PC-9 (cell line): ENCODE data around the gene P2RX5. TPM values are rescaled to one million over a fixed set of nuclear protein-coding genes. Genes with fewer than 3 reads are reported as not detected.

Experiments
- BruUV-seq: library from RNA; stranded (reverse); fragments of 400-500 nt; replicated peaks from 2 replicates; lab custom pipeline; 2021; lab: Mats Ljungman, UMichigan
- CTCF ChIA-PET: fragments of 300-600 bp; sonication (Branson Sonifier 250); formaldehyde crosslinking; loops from one replicate; lab custom pipeline; 2022; ENCODE audit warnings: antibody characterized with exemption; lab: Charles Lee
- POLR2A ChIA-PET: fragments of 300-600 bp; sonication (Branson Sonifier 250); formaldehyde crosslinking; loops from one replicate; lab custom pipeline; 2022; ENCODE audit warnings: antibody characterized with exemption; ENCODE audit not compliant: unreplicated experiment; lab: Charles Lee
- DNase-seq, 2 experiments: peaks; one replicate each; pipeline versions ENCODE4 v3.0.0 to v3.0.0-alpha.2; 2015 to 2022; ENCODE audit warnings: mixed read lengths in 1 of 2
- H2AFZ ChIP-seq: fragments of 200-600 bp; sonication (generic); 2 replicates; pipeline ENCODE4 v1.8.1; 2017; ENCODE audit warnings: antibody characterized with exemption
- H3F3A ChIP-seq: fragments of 200-600 bp; sonication (generic); 2 replicates; pipeline ENCODE4 v1.8.1; 2017; ENCODE audit warnings: antibody characterized with exemption, mild to moderate bottlenecking, low read depth; ENCODE audit not compliant: insufficient read depth
- H3K27ac ChIP-seq: fragments of 200-600 bp; sonication (generic); 2 replicates; pipeline ENCODE4 v1.6.1; 2016; ENCODE audit warnings: mixed run types
- H3K27me3 ChIP-seq: fragments of 200-600 bp; sonication (generic); 2 replicates; pipeline ENCODE4 v1.6.1; 2016; ENCODE audit warnings: low read depth, mixed run types; ENCODE audit not compliant: insufficient read depth
- H3K36me3 ChIP-seq: fragments of 200-600 bp; sonication (generic); 2 replicates; pipeline ENCODE4 v1.6.1; 2016; ENCODE audit warnings: low read depth, mixed run types
- H3K4me1 ChIP-seq: fragments of 200-600 bp; sonication (generic); replicated peaks from 2 replicates; pipeline ENCODE4 v1.6.1; 2016; ENCODE audit warnings: mixed run types; ENCODE audit not compliant: insufficient read depth
- H3K4me2 ChIP-seq: fragments of 200-600 bp; sonication (generic); 2 replicates; pipeline ENCODE4 v1.6.1; 2017; ENCODE audit warnings: mixed run types
- H3K4me3 ChIP-seq: fragments of 200-600 bp; sonication (generic); 2 replicates; pipeline ENCODE4 v1.6.1; 2016; ENCODE audit warnings: mixed run types
- H3K79me2 ChIP-seq: fragments of 200-600 bp; sonication (generic); 2 replicates; pipeline ENCODE4 v1.6.1; 2017; ENCODE audit warnings: low read depth, mixed run types
- H3K9me2 ChIP-seq: fragments of 200-600 bp; sonication (generic); 2 replicates; pipeline ENCODE4 v1.8.1; 2017; ENCODE audit warnings: mild to moderate bottlenecking; ENCODE audit not compliant: insufficient read depth
- H3K9me3 ChIP-seq: fragments of 200-600 bp; sonication (generic); 2 replicates; pipeline ENCODE4 v1.8.1; 2016; ENCODE audit warnings: low read depth; ENCODE audit not compliant: insufficient read depth
- H4K20me1 ChIP-seq: fragments of 200-600 bp; sonication (generic); 2 replicates; pipeline ENCODE4 v1.8.1; 2017; ENCODE audit not compliant: insufficient read depth
- EZH2 ChIP-seq: fragments of 200-600 bp; sonication (generic); IDR thresholded peaks from 2 replicates; pipeline ENCODE4 v1.8.0; 2017; ENCODE audit warnings: antibody characterized with exemption, low read depth
- intact Hi-C: fragments of 100-400 bp; cut with micrococcal nuclease; formaldehyde crosslinking; loops from one replicate; pipeline ENCODE4 v1.10.0; 2022; ENCODE audit not compliant: unreplicated experiment
- total RNA-seq: library from RNA; stranded (reverse); gene quantifications from 2 replicates; pipeline ENCODE4 v1.2.3, GENCODE V29; 2021
- TF ChIP-seq, protein P1 (sequence below): fragments of 200-600 bp; sonication (generic); conservative IDR thresholded peaks from 2 replicates; pipeline ENCODE4 v1.6.1; 2017; ENCODE audit warnings: mixed run types, antibody characterized with exemption, mild to moderate bottlenecking, moderate library complexity

P2RX5 gene
- total RNA-seq, 1 experiment from 2014 or later: 18.3 TPM

DNA sequence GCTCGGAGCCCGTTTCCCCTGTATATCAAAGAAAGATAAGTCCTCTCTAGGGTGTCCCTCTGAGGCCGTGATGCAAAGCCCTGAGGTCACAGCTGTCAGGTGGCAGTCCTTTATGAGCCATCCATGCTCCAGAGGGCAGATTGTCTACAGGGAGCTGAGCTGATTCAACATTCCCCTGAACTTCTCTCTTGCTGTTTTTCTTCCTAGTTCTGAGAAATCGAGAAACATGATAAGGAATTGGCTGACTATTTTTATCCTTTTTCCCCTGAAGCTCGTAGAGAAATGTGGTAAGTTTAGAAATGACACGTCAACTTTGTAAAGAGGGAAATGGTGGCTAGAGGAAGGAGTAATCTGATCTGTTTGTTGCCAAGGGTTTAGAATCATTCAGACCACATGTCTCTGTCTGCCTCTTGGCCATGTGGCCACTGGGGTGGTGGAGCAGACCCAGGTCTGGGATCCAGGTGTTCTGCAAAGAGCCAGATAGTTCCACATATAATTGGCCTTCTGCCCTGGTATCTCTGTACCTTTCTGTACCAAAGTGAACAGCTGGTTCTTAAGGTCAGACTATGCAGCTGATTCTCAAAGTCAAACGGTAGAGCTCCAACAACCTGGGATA lies 55.9 kb downstream of the P2RX5 start:
- Histone ChIP-seq H3K4me3 (no peak overlapping the region), H3F3A (peaks cover 19% of the 10 kb centered on the region), H3K9me3 (no peaks in the 10 kb centered on the region), H4K20me1 (no peaks in the 10 kb centered on the region), H3K27me3 (no peaks in the 10 kb centered on the region), H3K9me2 (no peaks in the 10 kb centered on the region), H3K27ac (no peak overlapping the region), H3K4me2 (no peak overlapping the region), H2AFZ (no peak overlapping the region), H3K4me1 (0 out of 2 replicates have a peak, but pooled peaks cover 6% of the 10 kb centered on the region), H3K79me2 (peaks cover 5% of the 10 kb centered on the region; the same call in 1 of the 2 replicates), H3K36me3 (no peaks in the 10 kb centered on the region)
- CTCF ChIA-PET: no interaction called here
- no peak for DNase-seq
- TF ChIP-seq, protein P1, sequence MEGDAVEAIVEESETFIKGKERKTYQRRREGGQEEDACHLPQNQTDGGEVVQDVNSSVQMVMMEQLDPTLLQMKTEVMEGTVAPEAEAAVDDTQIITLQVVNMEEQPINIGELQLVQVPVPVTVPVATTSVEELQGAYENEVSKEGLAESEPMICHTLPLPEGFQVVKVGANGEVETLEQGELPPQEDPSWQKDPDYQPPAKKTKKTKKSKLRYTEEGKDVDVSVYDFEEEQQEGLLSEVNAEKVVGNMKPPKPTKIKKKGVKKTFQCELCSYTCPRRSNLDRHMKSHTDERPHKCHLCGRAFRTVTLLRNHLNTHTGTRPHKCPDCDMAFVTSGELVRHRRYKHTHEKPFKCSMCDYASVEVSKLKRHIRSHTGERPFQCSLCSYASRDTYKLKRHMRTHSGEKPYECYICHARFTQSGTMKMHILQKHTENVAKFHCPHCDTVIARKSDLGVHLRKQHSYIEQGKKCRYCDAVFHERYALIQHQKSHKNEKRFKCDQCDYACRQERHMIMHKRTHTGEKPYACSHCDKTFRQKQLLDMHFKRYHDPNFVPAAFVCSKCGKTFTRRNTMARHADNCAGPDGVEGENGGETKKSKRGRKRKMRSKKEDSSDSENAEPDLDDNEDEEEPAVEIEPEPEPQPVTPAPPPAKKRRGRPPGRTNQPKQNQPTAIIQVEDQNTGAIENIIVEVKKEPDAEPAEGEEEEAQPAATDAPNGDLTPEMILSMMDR: no peak
- no peak for TF ChIP-seq EZH2
- intact Hi-C loops: loop anchor here (5.0 kb wide), 2 partner anchors 593 to 928 kb away; partner anchors contain the start of gene CLUH
- no TSS peak for BruUV-seq
- POLR2A ChIA-PET: no interaction called here

DNA sequence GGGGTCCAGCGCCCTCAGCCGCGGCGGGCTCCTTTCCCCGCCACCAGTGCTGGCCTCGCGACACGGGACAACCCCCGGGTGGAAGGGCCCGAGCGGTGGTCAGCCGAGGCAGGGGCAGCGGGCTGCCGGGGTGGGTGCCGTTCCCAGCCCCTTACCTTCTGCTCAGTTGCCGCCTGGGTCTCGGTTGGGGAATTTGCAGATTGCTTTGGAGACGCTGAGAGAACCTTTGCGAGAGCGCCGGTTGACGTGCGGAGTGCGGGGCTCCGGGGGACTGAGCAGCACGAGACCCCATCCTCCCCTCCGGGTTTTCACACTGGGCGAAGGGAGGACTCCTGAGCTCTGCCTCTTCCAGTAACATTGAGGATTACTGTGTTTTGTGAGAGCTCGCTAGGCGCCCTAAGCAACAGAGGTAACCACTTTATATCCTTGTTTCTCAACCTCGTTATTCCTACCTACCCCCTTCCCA lies 59.0 kb downstream of the P2RX5 start:
- H3K79me2 ChIP-seq: peaks cover 32% of the 10 kb centered on the region
- no TSS peak for BruUV-seq
- H3K4me2 ChIP-seq: peak overlapping the region; percentile 97
- ChIA-PET CTCF (no interaction called here), POLR2A (interaction anchor here (0.6 to 1.6 kb wide), 6 partner anchors 31 to 563 kb away, joined by 5 to 26 read pairs (median 6); partner anchors contain the start of genes EMC6, NCBP3 and TAX1BP3)
- peaks cover 22% of the 10 kb centered on the region for H3F3A ChIP-seq
- intact Hi-C loops: loop anchor here (1.0 to 5.0 kb wide), 3 partner anchors 31 to 925 kb away; partner anchors contain the start of genes CLUH, EMC6 and TAX1BP3
- H3K36me3 ChIP-seq: no peaks in the 10 kb centered on the region
- H3K9me2 ChIP-seq: no peaks in the 10 kb centered on the region
- peaks cover 15% of the 10 kb centered on the region; the same call in 1 of the 2 replicates for H3K4me1 ChIP-seq
- 0 out of 2 replicates have a peak overlapping the region, but pooled peaks have one; percentile 64 for H3K27ac ChIP-seq
- no peaks in the 10 kb centered on the region for H3K27me3 ChIP-seq
- TF ChIP-seq, protein P1: no peak
- no peak for TF ChIP-seq EZH2
- peaks cover 3% of the 10 kb centered on the region; the same call in 1 of the 2 replicates for H4K20me1 ChIP-seq
- H3K4me3 ChIP-seq: peak overlapping the region; percentile 67
- no peaks in the 10 kb centered on the region for H3K9me3 ChIP-seq
- peak overlapping the region; percentile 87 for H2AFZ ChIP-seq
- no peak for DNase-seq

DNA sequence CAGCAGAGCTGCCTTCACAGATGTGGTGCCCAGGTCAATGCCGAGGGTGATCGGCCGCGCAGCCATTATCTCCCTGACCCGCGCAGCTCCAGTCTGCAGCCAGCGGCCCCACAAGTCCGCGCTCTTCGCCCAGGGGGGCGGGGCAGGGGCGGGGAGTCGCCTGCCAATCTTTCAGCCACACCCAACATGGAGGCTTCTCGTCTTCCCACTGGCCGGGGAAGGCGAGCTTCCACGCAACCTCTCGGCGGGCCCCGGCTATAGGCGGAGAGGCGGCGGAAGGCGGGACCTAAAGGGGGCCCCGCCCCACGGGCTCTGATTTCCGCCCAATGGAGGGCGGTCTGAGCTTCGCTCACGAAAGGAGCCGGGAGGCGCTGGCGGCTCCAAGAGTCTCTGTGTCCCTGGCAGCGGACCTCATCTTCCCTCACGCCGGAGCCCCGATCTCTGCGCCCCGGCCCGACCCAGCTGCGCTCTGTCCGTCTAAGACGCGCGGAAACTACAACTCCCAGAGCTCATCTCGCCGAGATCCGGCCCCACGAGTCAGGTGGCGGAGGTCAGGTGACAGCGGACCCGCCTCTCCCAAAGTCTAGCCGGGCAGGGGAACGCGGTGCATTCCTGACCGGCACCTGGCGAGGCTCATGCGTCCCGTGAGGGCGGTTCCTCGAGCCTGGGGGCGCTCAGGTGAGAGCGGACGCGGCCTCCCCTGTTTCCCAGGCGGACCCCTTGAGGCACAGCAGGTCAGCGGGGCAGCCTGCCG lies 59.6 kb downstream of the P2RX5 start, which contains the start of the genes CTNS and SHPK:
Gene CTNS (plus strand): TSS at position 607 of the 754 bp plus-strand sequence. CDS start 3,447 bp downstream, outside the sequence.
Gene SHPK (minus strand): TSS at position 97 of the 754 bp plus-strand sequence. CDS start 31 bp downstream, at position 66.
- TF ChIP-seq, protein P1: no peak
- no peak for TF ChIP-seq EZH2
- peak within 1 kb of the TSS; percentile 64 for H3K27ac ChIP-seq
- no peaks in the 10 kb centered on the region for H3K36me3 ChIP-seq
- no peaks in the 10 kb centered on the region for H3K9me2 ChIP-seq
- peaks cover 3% of the 10 kb centered on the region; the same call in 1 of the 2 replicates for H4K20me1 ChIP-seq
- peak within 1 kb of the TSS; percentile 97 for H3K4me2 ChIP-seq
- H2AFZ ChIP-seq: peak within 1 kb of the TSS; percentile 87
- peaks cover 22% of the 10 kb centered on the region for H3F3A ChIP-seq
- peak within 1 kb of the TSS; percentile 67 for H3K4me3 ChIP-seq
- intact Hi-C loops: loop anchor here (1.0 to 5.0 kb wide), 3 partner anchors 32 to 924 kb away; partner anchors contain the start of genes CLUH, EMC6 and TAX1BP3
- H3K79me2 ChIP-seq: peaks cover 34% of the 10 kb centered on the region
- DNase-seq: peak; percentile 93 to 99
- no TSS peak for BruUV-seq
- peaks cover 15% of the 10 kb centered on the region; the same call in 1 of the 2 replicates for H3K4me1 ChIP-seq
- ChIA-PET POLR2A (interaction anchor here (0.5 to 1.6 kb wide), 10 partner anchors 31 to 757 kb away, joined by 4 to 26 read pairs (median 6); partner anchors contain the start of genes EMC6, NCBP3 and TAX1BP3), CTCF (interaction anchor here (0.6 kb wide), 1 partner anchor 616 kb away, joined by 4 read pairs; no protein-coding TSS in a partner anchor)
- H3K27me3 ChIP-seq: no peaks in the 10 kb centered on the region
- H3K9me3 ChIP-seq: no peaks in the 10 kb centered on the region
